GM21390 (cell line): ENCODE results near the gene GRID1.

Source experiments
- ATAC-seq: cut with Tn5 transposase; IDR thresholded peaks from one replicate; pipeline ENCODE4 v1.9.1; 2021; ENCODE audit not compliant: unreplicated experiment

GRID1 gene

GRCh38 chr10:85648279-85648754 lies 718.3 kb downstream of the GRID1 start:
- no peak for ATAC-seq

GRCh38 chr10:85647741-85648140 lies 718.9 kb downstream of the GRID1 start:
- ATAC-seq, result no peak

- ATAC-seq, result no peak
Measured at GRCh38 chr10:85645926-85646711, 720.5 kb downstream of the GRID1 start.

GRCh38 chr10:85645053-85645452 lies 721.5 kb downstream of the GRID1 start:
- ATAC-seq, result no peak

GRCh38 chr10:85643845-85644525 lies 722.6 kb downstream of the GRID1 start:
- no peak for ATAC-seq

- no peak for ATAC-seq
Measured at GRCh38 chr10:85643171-85643844, 723.3 kb downstream of the GRID1 start.

GRCh38 chr10:85642421-85643170 lies 724.0 kb downstream of the GRID1 start:
- ATAC-seq, result no peak

- ATAC-seq, result no peak
Measured at GRCh38 chr10:85642082-85642420, 724.5 kb downstream of the GRID1 start.

GRCh38 chr10:85641479-85642009 lies 725.1 kb downstream of the GRID1 start:
- peak; percentile 51 for ATAC-seq

- ATAC-seq, result no peak
Measured at GRCh38 chr10:85638797-85639196, 727.8 kb downstream of the GRID1 start.

- peak; percentile 48 for ATAC-seq
Measured at GRCh38 chr10:85635650-85636049, 730.9 kb downstream of the GRID1 start.

GRCh38 chr10:85624511-85624910 lies 742.1 kb downstream of the GRID1 start:
- no peak for ATAC-seq

GRCh38 chr10:85623758-85624157 lies 742.8 kb downstream of the GRID1 start:
- ATAC-seq, result no peak

- ATAC-seq, result no peak
Measured at GRCh38 chr10:85623342-85623741, 743.3 kb downstream of the GRID1 start.

- ATAC-seq, result no peak
Measured at GRCh38 chr10:85622425-85622824, 744.2 kb downstream of the GRID1 start.

GRCh38 chr10:85621562-85621961 lies 745.0 kb downstream of the GRID1 start:
- ATAC-seq, result no peak

GRCh38 chr10:85620807-85621206 lies 745.8 kb downstream of the GRID1 start:
- no peak for ATAC-seq

- ATAC-seq, result no peak
Measured at GRCh38 chr10:85619832-85620231, 746.8 kb downstream of the GRID1 start.

GRCh38 chr10:85618841-85619240 lies 747.8 kb downstream of the GRID1 start:
- ATAC-seq, result no peak

GRCh38 chr10:85617751-85618546 lies 748.6 kb downstream of the GRID1 start:
- no peak for ATAC-seq
